ENCODE results near the gene ELOF1.

- TF ChIP-seq CTCF (IDR thresholded peaks at IDR 0.05; ENCODE audit: poor library complexity), result peak; percentile 10
- no peak for TF ChIP-seq EZH2phosphoT487 (IDR thresholded peaks at IDR 0.05; ENCODE audit: low read depth, severe bottlenecking, unreplicated experiment)
Measured at GRCh38 chr19:11551603-11552235, 7.3 kb downstream of the ELOF1 start.

Data from hepatocyte (in vitro differentiated cells).